ENCODE measurements around the gene GLE1.
"Not testable (repeated sequence)": the region's sequence is repeated elsewhere in the genome, so short reads cannot be mapped to it uniquely, and the experiment has no call there.

Gene GLE1

DNA sequence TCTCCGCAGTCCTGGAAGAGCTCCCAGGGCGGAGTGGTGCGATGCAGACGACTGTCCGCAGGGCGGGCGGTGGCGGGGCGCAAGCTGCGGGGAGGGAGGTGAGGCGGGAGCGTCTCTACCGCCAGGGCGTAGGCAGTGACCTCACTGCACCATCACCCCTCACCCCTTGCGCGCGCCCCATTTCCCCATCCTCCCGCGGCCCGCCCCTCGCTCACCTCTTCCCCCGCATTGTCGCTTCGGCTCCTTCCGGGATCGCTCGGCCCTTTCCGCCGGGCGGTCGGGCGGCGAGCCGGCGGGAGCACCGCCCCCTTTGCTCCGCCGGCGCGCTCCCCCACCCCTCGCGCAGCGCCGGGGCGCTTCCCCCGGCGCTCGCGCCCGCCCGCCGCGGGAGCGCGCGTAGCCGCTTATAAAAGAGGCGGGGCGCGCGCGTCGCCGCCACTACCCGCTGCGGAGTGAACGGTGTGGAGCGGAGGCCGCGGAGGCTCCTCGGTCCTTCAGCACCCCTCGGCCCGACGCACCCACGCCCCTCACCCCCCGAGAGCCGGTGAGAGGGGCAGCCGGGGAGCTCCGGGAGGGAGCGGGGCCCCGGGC, 47.7 kb downstream of the GLE1 start, which contains the start of gene SPTAN1:
SPTAN1 (plus strand) TSS at position 435 of the 591 bp plus-strand sequence. CDS start 14,154 bp downstream, outside the sequence.
- peak; percentile 61 for DNase-seq (ENCODE audit: low read depth, low spot score)

DNA sequence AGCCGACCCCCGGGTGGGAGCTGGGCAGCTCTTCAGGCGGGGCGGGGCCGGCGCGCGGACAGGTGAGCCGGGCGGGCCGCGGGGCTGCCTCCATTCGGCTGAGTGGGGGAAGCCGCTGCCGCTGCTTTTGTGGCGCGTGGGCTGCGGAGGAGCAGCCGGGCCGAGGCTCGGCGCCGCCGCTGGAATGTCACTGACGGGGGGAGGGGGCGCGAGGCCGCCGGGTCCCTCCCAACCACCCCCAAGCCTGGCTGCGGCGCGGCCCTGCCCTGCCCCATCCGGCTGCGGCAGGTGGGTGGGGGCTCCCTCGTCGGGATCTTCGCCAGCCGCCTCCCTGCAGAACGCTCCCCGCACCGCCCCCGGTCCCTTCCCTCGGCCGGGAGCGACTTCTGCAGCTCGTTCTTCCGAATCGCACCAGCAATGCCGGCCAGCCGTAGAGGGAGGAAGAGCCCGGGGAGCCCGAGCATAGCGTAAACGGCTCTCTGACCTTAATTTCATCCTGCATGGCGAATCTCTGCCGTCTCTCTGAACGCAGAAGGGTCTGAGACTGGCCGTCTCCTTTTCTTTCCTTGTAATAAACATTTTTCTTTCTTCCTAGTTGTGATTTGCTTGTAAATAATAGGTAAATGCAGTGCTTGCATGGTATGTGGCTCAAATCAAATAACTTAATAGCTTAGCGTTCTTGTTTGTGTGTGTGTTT, 48.4 kb downstream of the GLE1 start:
- no peak for DNase-seq (ENCODE audit: low read depth, low spot score)

DNA sequence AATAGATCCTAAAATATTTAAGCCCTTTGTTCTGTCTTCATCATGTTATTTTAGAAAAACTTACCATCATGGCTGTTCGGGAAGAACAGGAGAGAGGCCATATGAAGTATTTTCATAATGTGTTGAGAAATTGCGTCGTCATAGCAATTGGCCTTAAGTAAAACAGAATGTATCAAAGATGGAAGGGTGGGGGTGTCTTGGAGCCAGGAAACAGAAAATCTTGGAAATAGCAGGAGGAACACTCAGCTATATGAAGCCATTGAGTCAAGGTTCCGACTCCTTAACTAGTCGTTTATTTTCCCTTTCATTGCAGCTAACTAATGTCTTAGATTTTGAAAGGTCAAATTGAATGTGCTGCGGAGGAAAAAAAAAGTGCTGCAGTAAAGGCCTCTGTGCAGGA, 49.2 kb downstream of the GLE1 start:
- no peak for DNase-seq (ENCODE audit: low read depth, low spot score)

DNA sequence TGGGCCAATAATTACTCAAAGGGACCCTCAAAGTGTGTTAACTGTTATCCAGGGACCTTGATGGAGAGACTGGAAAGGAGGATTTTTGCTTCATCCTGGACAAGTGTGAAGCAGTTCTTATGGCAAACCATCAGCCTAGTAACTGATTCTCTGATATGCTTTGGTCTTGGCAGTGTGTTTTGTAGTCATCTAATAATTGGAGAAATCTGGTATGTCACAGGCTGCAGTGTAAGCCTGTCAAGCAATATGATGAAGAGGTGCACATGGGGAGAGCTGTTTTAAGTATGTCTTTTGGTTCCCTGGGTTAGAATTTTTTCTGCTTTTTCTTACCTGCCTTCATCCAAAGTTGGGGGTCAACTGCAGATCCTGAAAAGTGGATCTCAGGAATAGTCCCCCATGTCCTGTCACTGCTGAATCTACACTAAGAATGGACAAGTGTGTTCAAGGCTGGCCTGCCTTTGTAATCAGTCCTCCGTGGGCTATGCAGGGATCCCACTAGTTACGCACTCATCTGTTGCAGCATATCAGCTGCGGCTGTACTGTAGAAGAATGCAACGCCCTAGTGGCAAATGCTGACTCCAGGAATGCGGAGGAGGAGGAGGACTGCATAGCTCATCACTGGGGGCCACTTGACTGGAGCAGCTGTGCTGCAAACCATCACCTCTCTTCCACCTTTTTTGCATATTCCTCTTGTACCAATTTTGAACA, 49.8 kb downstream of the GLE1 start:
- DNase-seq (ENCODE audit: low read depth, low spot score), result no peak

DNA sequence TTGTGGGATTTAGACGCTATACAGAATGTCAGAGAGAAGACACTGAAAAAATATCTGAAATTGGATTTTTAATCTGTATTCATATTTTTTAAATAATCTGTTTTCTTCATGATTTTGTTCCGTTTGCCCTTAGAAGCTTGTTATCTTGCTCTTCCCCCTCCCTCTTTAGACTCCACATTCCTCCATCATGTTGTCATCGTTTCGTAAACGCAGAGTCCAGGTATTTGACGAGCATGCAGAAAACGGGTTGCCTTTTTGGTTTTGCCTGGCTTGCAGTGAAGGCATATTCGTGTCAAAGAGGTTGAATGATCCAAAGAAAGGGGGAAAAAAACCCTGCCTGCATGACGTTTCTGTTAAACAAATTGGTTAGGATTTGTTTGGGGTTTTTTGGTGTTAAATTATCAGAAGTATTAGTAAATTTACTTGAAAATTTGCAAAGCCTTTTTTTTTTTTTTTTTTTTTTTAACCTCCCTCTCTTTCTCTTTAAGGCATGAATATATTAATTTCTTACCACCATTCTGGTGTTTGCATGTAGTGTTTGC, 50.7 kb downstream of the GLE1 start:
- no peak for DNase-seq (ENCODE audit: low read depth, low spot score)

DNA sequence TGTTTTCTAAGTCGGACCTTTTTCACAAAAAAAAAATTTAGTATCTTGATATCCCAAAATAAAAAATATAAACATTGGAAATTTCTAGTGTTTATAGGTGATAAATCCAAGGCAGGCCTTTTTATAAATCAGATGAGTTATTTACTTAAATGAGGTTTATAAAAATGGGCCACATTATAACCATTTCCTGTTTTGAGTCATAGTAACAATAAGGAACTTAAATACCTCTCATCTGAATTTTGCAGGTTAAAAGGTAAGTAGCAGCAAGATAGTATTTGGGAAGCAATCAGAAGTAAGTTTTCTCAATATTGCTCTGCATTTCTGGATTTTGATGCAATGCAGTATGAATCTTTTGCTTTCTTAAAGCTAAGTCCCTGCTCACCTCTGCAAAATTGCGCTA, 51.8 kb downstream of the GLE1 start:
- no peak for DNase-seq (ENCODE audit: low read depth, low spot score)

DNA sequence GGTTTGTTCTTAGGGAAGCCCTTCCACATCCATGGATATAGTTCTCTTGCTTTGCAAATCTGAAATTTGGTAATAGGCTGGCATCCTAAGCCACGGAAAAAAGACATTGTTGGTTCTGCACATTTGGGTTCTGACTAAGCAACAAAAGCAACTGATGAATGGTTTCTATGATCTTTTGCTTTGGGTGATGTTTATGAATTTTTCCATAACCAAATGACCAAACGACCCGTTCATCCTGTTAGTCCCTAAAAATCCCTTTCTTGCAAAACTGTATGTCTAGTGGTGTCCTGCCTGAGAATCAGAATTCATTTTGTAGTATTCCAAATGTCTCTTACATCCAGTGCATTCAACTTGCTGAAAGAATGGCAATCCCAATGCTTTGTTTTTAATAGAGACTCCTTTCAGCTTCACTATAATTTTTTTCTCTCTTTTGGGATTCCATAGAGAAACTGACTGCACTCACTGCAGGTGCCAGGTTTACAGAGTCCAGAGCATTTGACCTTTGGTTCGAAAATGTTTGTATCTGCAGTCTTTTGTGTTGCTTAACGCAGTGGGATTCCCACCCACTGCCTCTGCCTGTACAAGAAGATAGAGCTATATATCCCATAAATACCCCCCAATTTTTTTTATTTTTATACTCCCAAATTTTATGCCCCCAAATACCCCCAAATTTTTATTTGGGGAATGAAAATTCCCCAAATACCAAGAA, 52.6 kb downstream of the GLE1 start:
- no peak for DNase-seq (ENCODE audit: low read depth, low spot score)

DNA sequence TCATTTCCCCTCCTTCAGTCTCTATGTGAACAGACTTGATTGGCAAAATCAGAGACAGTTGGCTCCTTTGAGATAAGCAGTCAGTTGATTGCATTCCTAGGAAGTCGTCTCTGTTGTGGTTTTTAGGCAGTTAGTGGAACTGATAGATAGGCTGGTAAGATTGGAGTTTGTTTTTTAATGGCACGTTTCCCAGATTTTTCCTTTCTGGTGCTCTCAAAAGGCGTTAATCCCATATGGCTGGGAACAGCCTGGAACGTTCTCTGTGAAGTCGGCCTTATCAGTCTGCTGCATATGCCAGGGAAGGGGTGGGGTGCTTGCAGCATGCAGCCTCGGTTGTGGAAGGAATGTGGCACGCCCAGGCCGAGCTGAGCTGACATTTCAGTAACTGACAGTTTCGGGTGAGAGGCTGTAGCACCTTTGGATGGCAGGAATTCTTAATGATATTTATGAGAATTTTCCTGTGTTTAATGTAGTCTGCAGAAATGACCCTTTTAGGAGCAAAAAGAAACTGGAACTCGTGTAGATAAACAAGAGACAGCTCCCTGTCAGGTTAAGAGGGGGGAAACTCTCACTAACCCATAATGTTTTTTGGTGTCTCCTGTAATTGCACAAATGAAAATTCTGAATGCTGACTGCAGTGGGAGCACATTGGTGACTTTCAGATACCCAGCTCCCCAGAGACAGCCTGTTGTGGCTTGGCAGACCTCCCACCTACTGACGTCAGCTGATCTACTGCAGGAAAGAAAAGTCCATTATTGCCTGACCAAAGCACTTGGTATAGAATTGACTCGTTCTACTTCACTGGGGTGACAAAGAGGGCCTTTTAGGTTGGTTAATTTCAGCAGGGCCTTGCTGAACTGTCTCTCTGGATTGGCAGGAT, 54.2 kb downstream of the GLE1 start:
- DNase-seq (ENCODE audit: low read depth, low spot score), result no peak

DNA sequence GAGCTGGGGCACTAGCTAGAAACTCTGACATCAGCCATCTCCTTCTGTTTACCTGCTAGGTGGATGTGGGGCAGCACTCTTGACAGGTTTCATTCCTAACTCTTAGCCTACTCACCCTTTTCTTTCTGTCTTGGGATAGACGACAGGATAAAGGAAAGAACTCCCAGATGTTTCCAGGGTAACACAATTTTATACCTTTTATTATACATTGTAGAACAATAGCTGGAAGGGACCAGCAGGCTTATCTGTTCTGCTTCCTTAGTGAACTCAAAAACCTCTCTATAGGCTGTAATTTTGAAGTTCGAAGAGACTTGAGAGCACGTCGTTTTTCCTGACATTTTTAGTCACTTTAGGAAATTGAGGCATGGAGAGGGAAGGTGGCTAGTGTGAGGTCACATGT, 61.1 kb downstream of the GLE1 start:
- DNase-seq (ENCODE audit: low read depth, low spot score), result no peak

DNA sequence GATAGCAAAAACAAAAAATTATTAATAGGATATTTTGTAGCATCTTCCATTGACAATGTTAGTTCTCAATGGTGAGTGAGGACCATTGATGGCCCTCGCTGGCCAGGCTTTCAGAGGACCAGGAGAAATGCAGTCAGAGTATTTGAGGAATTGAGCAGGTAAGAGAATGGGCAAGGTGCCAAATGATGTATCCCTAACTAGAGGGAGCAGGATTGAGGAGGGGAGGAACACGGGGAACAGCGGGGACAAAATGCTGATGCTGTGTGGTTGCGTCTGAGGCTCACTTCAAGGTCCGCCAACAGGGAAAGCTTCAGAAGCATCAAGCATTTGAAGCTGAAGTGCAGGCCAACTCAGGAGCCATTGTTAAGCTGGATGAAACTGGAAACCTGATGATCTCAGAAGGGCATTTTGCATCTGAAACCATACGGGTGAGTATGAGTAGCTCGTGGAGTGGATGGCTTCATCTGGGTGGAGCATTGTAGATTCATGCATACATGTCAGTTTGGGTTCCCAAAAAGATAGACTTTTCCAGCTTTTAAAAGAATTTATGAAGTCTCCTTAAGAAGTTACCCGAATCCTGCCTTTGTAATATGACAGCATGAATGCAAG, 64.1 kb downstream of the GLE1 start:
- DNase-seq (ENCODE audit: low read depth, low spot score), result no peak

DNA sequence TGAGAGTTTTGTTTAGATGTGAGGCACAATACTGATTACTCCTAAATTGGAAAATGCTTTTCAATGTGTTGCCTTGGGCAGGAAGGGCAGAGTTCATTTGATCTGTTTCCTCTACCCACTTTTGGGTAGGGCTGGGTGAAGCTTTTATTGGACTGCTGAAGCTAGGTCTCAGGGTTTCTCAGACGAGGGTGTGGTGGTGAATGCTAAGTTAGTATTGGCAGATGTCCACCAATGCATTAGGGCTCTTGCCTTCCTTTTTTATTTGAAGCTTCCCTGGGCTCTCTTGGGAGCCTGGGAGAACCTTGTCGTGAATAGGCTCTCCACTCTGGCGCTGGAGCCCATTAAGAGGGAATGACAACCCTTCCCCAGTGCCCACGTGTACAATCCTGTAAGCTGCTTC, 71.0 kb downstream of the GLE1 start:
- no peak for DNase-seq (ENCODE audit: low read depth, low spot score)

DNA sequence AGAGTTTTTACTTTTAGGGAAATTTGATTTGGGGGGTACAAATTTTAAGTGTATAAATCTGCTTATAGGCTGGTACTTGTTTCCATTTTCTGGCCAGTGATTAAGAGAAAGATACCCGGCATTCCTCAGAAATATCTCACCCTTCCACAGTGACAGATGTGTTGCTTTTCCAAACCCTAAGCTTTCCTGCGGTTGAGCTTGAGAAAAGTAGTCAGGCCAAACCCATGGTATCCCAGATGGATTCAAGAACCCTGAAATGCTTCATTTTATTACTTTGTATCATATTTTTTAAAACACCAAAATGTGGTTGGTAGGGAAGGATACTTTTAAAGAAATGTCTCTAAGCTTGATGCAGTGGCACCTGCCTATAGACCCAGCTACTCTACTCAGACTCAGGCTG, 71.4 kb downstream of the GLE1 start:
- DNase-seq (ENCODE audit: low read depth, low spot score), result no peak

DNA sequence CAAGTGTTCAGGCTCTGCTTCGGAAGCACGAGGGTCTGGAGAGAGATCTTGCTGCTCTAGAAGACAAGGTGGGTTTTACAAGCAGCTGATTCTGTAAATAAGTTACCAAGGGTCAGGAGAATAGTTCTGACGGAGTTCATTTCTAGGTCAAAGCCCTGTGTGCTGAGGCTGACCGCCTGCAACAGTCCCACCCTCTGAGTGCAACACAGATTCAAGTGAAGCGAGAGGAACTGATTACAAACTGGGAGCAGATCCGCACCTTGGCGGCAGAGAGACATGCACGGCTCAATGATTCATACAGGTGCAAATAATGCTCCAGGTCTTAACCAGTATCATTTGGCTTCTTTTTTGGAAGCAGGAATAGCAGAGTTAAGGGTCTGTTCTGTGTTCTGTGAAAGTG, 72.7 kb downstream of the GLE1 start:
- no peak for DNase-seq (ENCODE audit: low read depth, low spot score)

DNA sequence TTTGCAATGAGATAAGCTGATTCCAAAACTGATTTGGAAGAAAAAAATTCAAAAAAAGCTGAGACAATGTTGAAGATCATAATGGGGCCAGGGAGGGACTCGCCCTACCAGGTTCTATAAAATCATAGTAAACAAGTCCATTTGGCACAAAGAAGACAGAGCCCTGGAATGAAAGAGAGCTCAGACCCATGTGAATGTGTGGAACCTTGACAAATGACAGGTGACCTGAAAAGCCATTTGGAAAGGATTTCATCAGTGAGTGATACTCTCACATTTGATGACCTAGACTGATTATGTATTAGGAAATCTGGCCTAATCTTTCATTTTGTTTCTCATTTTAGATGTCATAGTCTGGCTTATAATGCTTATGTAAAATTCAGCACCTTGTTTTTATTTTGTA, 74.7 kb downstream of the GLE1 start:
- DNase-seq (ENCODE audit: low read depth, low spot score), result no peak

DNA sequence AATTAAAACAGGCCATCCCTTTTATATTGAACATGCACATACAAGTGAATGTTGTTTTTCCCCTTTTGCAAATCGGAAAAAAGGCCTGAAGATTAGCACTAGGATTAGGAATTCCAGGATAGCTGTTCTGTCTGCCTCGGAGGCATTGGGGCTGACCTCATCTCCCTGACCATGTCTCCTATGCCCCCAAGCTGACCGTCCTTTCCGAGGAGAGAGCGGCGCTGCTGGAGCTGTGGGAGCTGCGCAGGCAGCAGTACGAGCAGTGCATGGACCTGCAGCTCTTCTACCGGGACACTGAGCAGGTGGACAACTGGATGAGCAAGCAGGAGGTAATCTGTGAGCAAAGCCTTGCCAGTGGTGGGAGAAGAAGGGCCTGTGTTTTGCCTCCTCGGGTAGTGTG, 76.2 kb downstream of the GLE1 start:
- DNase-seq (ENCODE audit: low read depth, low spot score), result no peak

DNA sequence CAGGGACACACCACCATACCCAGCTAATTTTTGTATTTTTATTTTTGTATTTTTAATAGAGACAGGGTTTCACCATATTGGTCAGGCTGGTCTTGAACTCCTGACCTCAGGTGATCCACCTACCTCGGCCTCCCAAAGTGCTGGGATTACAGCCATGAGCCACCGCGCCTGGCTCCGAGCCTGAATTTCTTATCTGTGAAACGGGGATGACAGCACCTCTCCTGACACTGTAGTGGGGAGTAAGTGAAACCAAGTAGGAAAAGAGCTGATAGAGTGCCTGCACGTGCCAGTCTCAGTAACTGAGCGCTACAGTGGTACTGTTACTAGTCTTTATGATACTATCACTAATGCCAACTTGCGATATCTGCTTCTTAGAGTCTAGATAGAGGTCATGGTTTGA, 80.6 kb downstream of the GLE1 start:
- DNase-seq (ENCODE audit: low read depth, low spot score), result not testable (repeated sequence)

DNA sequence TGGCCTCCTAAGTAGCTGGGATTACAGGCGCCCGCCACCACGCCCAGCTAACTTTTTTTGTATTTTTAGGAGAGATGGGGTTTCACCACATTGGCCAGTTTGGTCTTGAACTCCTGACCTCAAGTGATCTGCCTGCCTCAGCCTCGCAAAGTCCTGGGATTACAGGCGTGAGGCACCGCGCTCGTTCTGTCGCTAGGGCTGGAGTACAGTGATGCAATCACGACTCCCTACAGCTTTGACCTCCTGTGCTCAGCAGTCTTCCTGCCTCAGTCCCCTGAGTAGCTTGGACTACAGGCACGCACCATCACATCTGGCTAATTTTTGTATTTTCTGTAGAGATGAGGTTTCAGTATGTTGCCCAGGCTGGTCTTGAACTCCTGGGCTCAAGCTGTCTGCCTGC, 82.4 kb downstream of the GLE1 start:
- not testable (repeated sequence) for DNase-seq (ENCODE audit: low read depth, low spot score)

DNA sequence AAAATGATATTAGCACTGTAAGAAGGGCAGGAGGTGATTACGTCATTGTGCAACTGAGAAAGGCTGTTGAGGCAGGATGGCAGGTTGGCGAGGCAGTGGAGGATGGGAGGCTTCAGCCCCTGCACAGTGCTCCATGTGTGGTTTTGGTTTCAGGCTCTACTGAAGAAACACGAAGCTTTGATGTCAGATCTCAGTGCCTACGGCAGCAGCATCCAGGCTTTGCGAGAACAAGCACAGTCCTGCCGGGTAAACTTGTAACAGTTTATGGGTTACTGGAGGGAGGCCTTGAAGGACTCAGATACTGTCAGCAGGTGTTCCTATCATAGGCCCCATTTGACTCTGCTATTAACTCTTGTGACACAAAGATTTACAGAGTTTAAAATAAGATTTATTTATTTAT, 82.9 kb downstream of the GLE1 start:
- DNase-seq (ENCODE audit: low read depth, low spot score), result no peak

DNA sequence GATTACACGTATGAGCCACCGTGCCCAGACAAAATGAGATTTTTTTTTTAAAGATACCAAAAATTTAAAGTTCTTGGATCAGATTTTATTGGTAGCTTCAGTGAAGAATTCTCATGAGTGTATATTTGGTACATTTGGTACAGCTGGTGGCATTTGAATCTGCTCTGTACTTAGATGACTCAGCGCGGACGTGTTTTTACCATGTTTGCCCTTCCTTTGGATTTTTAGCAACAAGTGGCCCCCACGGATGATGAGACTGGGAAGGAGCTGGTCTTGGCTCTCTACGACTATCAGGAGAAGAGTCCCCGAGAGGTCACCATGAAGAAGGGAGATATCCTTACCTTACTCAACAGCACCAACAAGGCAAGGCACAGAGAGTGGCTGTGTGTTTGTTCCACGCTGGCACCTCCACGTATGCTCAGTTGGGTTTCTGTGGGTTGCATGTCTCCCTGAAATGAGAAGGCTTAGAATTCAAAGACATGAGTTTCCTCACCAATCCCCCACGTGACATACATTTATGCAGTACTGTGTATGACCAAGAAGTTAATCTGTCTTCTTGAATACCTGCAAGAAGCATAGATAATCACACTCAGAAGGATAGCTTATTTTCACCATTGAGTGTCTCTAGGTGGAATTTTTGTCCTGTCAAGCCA, 84.2 kb downstream of the GLE1 start:
- no peak for DNase-seq (ENCODE audit: low read depth, low spot score)

Measured in smooth muscle cell of the brain vasculature (primary cell).